Measurements from ENCODE around the gene SKI. TPM values are rescaled to one million over a fixed set of nuclear protein-coding genes. Genes with fewer than 3 reads are reported as not detected.
A peak's percentile ranks its signal among the peaks of the same experiment; 100 is the strongest.

The SKI gene
- total and polyA plus RNA-seq, 9 of the 15 experiments (the other 6 are each of a cell fraction or from before 2014, with no cell fraction given) = 0.10 to 60.5 (median 4.6) TPM

DNA sequence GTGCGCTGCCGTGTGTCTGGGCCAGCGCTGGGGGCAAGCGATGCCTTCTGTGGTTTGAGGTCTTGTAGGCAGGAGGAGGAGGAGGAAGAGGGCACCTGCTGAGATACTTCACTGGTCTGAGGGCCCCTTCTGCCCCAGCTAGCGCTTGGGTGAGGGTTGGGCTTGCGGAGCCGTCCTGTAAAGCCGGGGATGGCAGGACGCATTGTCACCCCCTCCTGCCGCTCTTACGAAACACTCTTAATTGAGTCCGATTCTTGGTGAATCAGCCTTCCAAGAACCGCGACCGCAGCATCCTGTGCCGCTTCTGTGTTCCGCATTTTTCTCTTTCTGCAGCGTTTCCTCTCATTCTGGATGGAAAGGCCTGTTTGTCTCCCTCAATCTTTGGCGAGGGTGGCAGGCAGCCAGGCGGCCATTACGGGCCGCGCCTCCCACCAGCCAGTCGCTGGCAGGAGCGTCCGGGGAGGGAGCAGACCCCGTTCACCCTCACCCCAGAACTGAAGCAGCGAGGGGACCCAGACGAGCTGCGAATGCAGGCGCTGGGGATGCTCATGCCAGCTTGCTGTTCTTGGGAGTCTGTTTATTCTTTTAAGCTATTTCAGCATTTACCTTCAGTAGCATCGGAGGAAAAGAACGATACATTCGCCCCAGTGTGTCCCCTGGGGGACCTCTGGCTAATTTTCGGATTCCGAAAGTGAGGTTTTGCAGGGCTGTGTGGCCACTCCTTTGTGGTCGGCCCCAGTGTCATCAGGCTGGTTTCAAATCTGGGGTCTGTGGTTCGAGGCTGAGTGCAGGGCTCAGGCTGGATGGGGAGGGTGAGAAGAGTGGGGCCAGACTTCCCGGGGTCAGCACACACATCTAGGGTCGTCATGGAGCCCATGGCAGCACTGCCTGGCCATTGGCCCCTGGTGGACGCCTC, 62.7 kb downstream of the SKI start (continued):
- TF ChIP-seq E4F1 (CRISPR knock-in tag; IDR thresholded peaks at IDR 0.05; ENCODE audit: borderline replicate concordance) (no peak), ASH1L (IDR thresholded peaks at IDR 0.05; ENCODE audit: borderline replicate concordance, low read depth, partially characterized antibody) (no peak), CSDE1 (IDR thresholded peaks at IDR 0.05) (no peak), HDAC2 (IDR thresholded peaks at IDR 0.05) (0 out of 2 replicates have a peak, but pooled peaks have one; percentile 24), KAT7 (CRISPR knock-in tag; IDR thresholded peaks at IDR 0.05; ENCODE audit: borderline replicate concordance) (no peak), RBBP5 (IDR thresholded peaks at IDR 0.05; ENCODE audit: borderline replicate concordance, insufficient read depth, low read length, poor library complexity, severe bottlenecking) (no peak), CHD7 (IDR thresholded peaks at IDR 0.05; ENCODE audit: low read depth, low read length) (no peak)
- TF ChIP-seq, protein P1, sequence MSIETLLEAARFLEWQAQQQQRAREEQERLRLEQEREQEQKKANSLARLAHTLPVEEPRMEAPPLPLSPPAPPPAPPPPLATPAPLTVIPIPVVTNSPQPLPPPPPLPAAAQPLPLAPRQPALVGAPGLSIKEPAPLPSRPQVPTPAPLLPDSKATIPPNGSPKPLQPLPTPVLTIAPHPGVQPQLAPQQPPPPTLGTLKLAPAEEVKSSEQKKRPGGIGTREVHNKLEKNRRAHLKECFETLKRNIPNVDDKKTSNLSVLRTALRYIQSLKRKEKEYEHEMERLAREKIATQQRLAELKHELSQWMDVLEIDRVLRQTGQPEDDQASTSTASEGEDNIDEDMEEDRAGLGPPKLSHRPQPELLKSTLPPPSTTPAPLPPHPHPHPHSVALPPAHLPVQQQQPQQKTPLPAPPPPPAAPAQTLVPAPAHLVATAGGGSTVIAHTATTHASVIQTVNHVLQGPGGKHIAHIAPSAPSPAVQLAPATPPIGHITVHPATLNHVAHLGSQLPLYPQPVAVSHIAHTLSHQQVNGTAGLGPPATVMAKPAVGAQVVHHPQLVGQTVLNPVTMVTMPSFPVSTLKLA (conservative IDR thresholded peaks at IDR 0.05) = no peak

All from K562 (cell line).